ENCODE data around the gene PIP5K1B.

The PIP5K1B gene

DNA sequence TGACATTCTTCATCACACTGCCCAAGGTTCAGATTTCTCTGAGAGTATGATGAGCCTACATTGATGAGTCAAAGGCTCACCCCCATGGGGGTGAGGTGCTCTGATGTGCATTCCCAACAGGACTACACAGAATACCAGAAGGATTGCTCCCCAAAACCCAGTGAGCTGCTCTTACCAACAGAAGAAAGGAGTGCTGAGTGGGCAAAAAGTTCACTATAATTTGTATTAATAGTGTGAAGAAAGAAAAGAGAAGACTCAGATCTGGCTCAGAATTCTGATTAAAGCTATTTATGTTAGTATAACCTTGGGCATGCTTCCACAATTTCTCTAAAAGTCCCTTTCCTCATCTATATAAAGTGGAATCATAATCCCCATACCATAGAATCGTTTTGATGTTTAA lies 262.8 kb downstream of the PIP5K1B start:
- H3K18ac ChIP-seq (ENCODE audit: low read length), result no peak overlapping the region
- no peak overlapping the region for H3K9ac ChIP-seq (ENCODE audit: low read depth, low read length, poor library complexity)

GRCh38 chr9:68969538-68969937 lies 264.5 kb downstream of the PIP5K1B start:
- H3K27ac ChIP-seq (replicated peaks; ENCODE audit: low read length), result no peak overlapping the region
- H4K91ac ChIP-seq (ENCODE audit: low read depth, low read length, poor library complexity), result no peak overlapping the region
- no CpG with 5 or more reads among the region's 4 CpGs for WGBS, 2 donors (ENCODE audit: extremely low coverage in 2 of 2, insufficient read length in 2 of 2, insufficient replicate concordance in 1 of 2)

More for the DNA sequence above, 262.8 kb downstream of the PIP5K1B start:
- no peak overlapping the region for H3K27ac ChIP-seq (replicated peaks; ENCODE audit: low read length)
- H3K36me3 ChIP-seq (replicated peaks in 1 of 2; ENCODE audit: control insufficient read depth in 2 of 2, insufficient read depth in 2 of 2, low read length in 2 of 2), result peaks cover 0 to 72% of the 10 kb centered on the region in 2 donors
- no peak overlapping the region for H2AFZ ChIP-seq (ENCODE audit: low read length)
- H2BK5ac ChIP-seq (ENCODE audit: low read length), result no peak overlapping the region
- no peaks in the 10 kb centered on the region for H3K4me1 ChIP-seq (ENCODE audit: control insufficient read depth in 2 of 2, insufficient read depth in 1 of 2, low read depth in 1 of 2, low read length in 2 of 2)
- DNase-seq (ENCODE audit: low spot score), result no peak
- no peak overlapping the region for H2BK15ac ChIP-seq (ENCODE audit: low read length)
- no peak overlapping the region for H3K4me2 ChIP-seq (ENCODE audit: insufficient read depth, low read length, poor library complexity, severe bottlenecking)
- no peak overlapping the region for H3K4me3 ChIP-seq (ENCODE audit: low read length in 2 of 2)
- no peak overlapping the region for H3K4ac ChIP-seq (ENCODE audit: low read length)
- no CpG with 5 or more reads among the region's 1 CpG for WGBS, 2 donors (ENCODE audit: extremely low coverage in 2 of 2, insufficient read length in 2 of 2, insufficient replicate concordance in 1 of 2)
- H3K9me3 ChIP-seq (replicated peaks in 1 of 2; ENCODE audit: control insufficient read depth in 2 of 2, insufficient read depth in 1 of 2, low read depth in 1 of 2, low read length in 2 of 2), result peaks cover 0 to 5% of the 10 kb centered on the region in 2 donors
- no peak overlapping the region for H4K91ac ChIP-seq (ENCODE audit: low read depth, low read length, poor library complexity)
- H3K23ac ChIP-seq (ENCODE audit: low read depth, low read length, poor library complexity), result no peak overlapping the region
- H3K27me3 ChIP-seq (ENCODE audit: control insufficient read depth in 3 of 3, insufficient read depth in 3 of 3, low read depth in 1 of 3, low read length in 3 of 3), result no peaks in the 10 kb centered on the region
- no peak overlapping the region for H4K8ac ChIP-seq (ENCODE audit: low read depth, low read length)
- no peaks in the 10 kb centered on the region for H3K79me1 ChIP-seq (ENCODE audit: low read depth, low read length)
- no peak overlapping the region for H2BK120ac ChIP-seq (ENCODE audit: low read depth, low read length)
- H2BK12ac ChIP-seq (ENCODE audit: low read length), result no peak overlapping the region
- no peak overlapping the region for H3K14ac ChIP-seq (ENCODE audit: low read length)
- H2AK5ac ChIP-seq (ENCODE audit: low read depth, low read length), result no peak overlapping the region

GRCh38 chr9:68970151-68970550 lies 265.1 kb downstream of the PIP5K1B start:
- Histone ChIP-seq H3K27me3 (ENCODE audit: control insufficient read depth in 3 of 3, insufficient read depth in 3 of 3, low read depth in 1 of 3, low read length in 3 of 3) (no peaks in the 10 kb centered on the region), H2AK5ac (ENCODE audit: low read depth, low read length) (no peak overlapping the region), H3K9me3 (replicated peaks in 1 of 2; ENCODE audit: control insufficient read depth in 2 of 2, insufficient read depth in 1 of 2, low read depth in 1 of 2, low read length in 2 of 2) (peaks cover 0 to 5% of the 10 kb centered on the region in 2 donors), H3K14ac (ENCODE audit: low read length) (no peak overlapping the region), H2BK12ac (ENCODE audit: low read length) (no peak overlapping the region), H2AFZ (ENCODE audit: low read length) (no peak overlapping the region), H3K79me1 (ENCODE audit: low read depth, low read length) (no peaks in the 10 kb centered on the region), H3K23ac (ENCODE audit: low read depth, low read length, poor library complexity) (no peak overlapping the region), H3K9ac (ENCODE audit: low read depth, low read length, poor library complexity) (no peak overlapping the region), H2BK15ac (ENCODE audit: low read length) (no peak overlapping the region), H3K4ac (ENCODE audit: low read length) (no peak overlapping the region), H4K91ac (ENCODE audit: low read depth, low read length, poor library complexity) (no peak overlapping the region), H3K27ac (replicated peaks; ENCODE audit: low read length) (no peak overlapping the region), H4K8ac (ENCODE audit: low read depth, low read length) (no peak overlapping the region), H2BK120ac (ENCODE audit: low read depth, low read length) (no peak overlapping the region), H2BK5ac (ENCODE audit: low read length) (no peak overlapping the region), H3K4me1 (ENCODE audit: control insufficient read depth in 2 of 2, insufficient read depth in 1 of 2, low read depth in 1 of 2, low read length in 2 of 2) (no peaks in the 10 kb centered on the region), H3K4me2 (ENCODE audit: insufficient read depth, low read length, poor library complexity, severe bottlenecking) (no peak overlapping the region), H3K36me3 (replicated peaks in 1 of 2; ENCODE audit: control insufficient read depth in 2 of 2, insufficient read depth in 2 of 2, low read length in 2 of 2) (peaks cover 0 to 58% of the 10 kb centered on the region in 2 donors), H3K4me3 (ENCODE audit: low read length in 2 of 2) (no peak overlapping the region), H3K18ac (ENCODE audit: low read length) (no peak overlapping the region)
- no CpG with 5 or more reads among the region's 2 CpGs for WGBS, 2 donors (ENCODE audit: extremely low coverage in 2 of 2, insufficient read length in 2 of 2, insufficient replicate concordance in 1 of 2)
- no peak for DNase-seq (ENCODE audit: low spot score)

More at GRCh38 chr9:68969538-68969937, 264.5 kb downstream of the PIP5K1B start:
- no peak overlapping the region for H2BK12ac ChIP-seq (ENCODE audit: low read length)
- H3K23ac ChIP-seq (ENCODE audit: low read depth, low read length, poor library complexity), result no peak overlapping the region
- no peak overlapping the region for H3K14ac ChIP-seq (ENCODE audit: low read length)
- H2BK5ac ChIP-seq (ENCODE audit: low read length), result no peak overlapping the region
- H3K27me3 ChIP-seq (ENCODE audit: control insufficient read depth in 3 of 3, insufficient read depth in 3 of 3, low read depth in 1 of 3, low read length in 3 of 3), result no peaks in the 10 kb centered on the region
- H3K4me2 ChIP-seq (ENCODE audit: insufficient read depth, low read length, poor library complexity, severe bottlenecking), result no peak overlapping the region
- H4K8ac ChIP-seq (ENCODE audit: low read depth, low read length), result no peak overlapping the region
- no peak overlapping the region for H3K9ac ChIP-seq (ENCODE audit: low read depth, low read length, poor library complexity)
- H3K4ac ChIP-seq (ENCODE audit: low read length), result no peak overlapping the region
- no peak overlapping the region for H2BK120ac ChIP-seq (ENCODE audit: low read depth, low read length)
- H3K79me1 ChIP-seq (ENCODE audit: low read depth, low read length), result no peaks in the 10 kb centered on the region
- H3K4me1 ChIP-seq (ENCODE audit: control insufficient read depth in 2 of 2, insufficient read depth in 1 of 2, low read depth in 1 of 2, low read length in 2 of 2), result no peaks in the 10 kb centered on the region
- no peak overlapping the region for H2AFZ ChIP-seq (ENCODE audit: low read length)
- H3K4me3 ChIP-seq (ENCODE audit: low read length in 2 of 2), result no peak overlapping the region
- H3K36me3 ChIP-seq (replicated peaks in 1 of 2; ENCODE audit: control insufficient read depth in 2 of 2, insufficient read depth in 2 of 2, low read length in 2 of 2), result peaks cover 0 to 64% of the 10 kb centered on the region in 2 donors
- peaks cover 0 to 5% of the 10 kb centered on the region in 2 donors for H3K9me3 ChIP-seq (replicated peaks in 1 of 2; ENCODE audit: control insufficient read depth in 2 of 2, insufficient read depth in 1 of 2, low read depth in 1 of 2, low read length in 2 of 2)
- no peak for DNase-seq (ENCODE audit: low spot score)
- no peak overlapping the region for H3K18ac ChIP-seq (ENCODE audit: low read length)
- H2BK15ac ChIP-seq (ENCODE audit: low read length), result no peak overlapping the region
- no peak overlapping the region for H2AK5ac ChIP-seq (ENCODE audit: low read depth, low read length)

DNA sequence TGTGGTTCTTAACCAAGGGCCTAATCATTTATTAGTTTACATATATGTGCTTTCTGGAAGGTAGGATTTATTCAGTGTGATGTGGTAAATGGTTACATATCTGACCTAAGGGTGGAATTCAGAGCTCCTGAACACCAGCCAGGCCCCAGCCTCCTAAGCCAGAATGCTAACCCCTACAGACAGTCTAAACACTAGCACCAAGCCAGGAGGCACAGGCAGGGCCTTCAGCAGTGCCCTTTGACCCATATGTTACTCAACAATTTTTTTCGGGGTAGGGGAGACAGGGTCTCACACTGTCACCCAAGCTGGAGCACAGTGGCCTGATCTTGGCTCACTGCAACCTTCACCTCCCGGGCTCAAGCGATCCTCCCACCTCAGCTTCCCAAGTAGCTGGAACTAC lies 268.6 kb downstream of the PIP5K1B start:
- Histone ChIP-seq H3K14ac (ENCODE audit: low read length) (no peak overlapping the region), H3K36me3 (replicated peaks in 1 of 2; ENCODE audit: control insufficient read depth in 2 of 2, insufficient read depth in 2 of 2, low read length in 2 of 2) (peaks cover 0 to 44% of the 10 kb centered on the region in 2 donors), H2BK120ac (ENCODE audit: low read depth, low read length) (no peak overlapping the region), H3K79me1 (ENCODE audit: low read depth, low read length) (no peaks in the 10 kb centered on the region), H3K27me3 (ENCODE audit: control insufficient read depth in 3 of 3, insufficient read depth in 3 of 3, low read depth in 1 of 3, low read length in 3 of 3) (no peaks in the 10 kb centered on the region), H2BK12ac (ENCODE audit: low read length) (no peak overlapping the region), H3K18ac (ENCODE audit: low read length) (no peak overlapping the region), H2BK15ac (ENCODE audit: low read length) (no peak overlapping the region), H2BK5ac (ENCODE audit: low read length) (no peak overlapping the region), H2AK5ac (ENCODE audit: low read depth, low read length) (no peak overlapping the region), H3K4me2 (ENCODE audit: insufficient read depth, low read length, poor library complexity, severe bottlenecking) (no peak overlapping the region), H4K8ac (ENCODE audit: low read depth, low read length) (no peak overlapping the region), H3K4me3 (ENCODE audit: low read length in 2 of 2) (no peak overlapping the region), H4K91ac (ENCODE audit: low read depth, low read length, poor library complexity) (no peak overlapping the region), H3K27ac (replicated peaks; ENCODE audit: low read length) (no peak overlapping the region), H2AFZ (ENCODE audit: low read length) (no peak overlapping the region), H3K23ac (ENCODE audit: low read depth, low read length, poor library complexity) (no peak overlapping the region), H3K4me1 (ENCODE audit: control insufficient read depth in 2 of 2, insufficient read depth in 1 of 2, low read depth in 1 of 2, low read length in 2 of 2) (no peaks in the 10 kb centered on the region), H3K4ac (ENCODE audit: low read length) (no peak overlapping the region), H3K9me3 (replicated peaks in 1 of 2; ENCODE audit: control insufficient read depth in 2 of 2, insufficient read depth in 1 of 2, low read depth in 1 of 2, low read length in 2 of 2) (peaks cover 0 to 19% of the 10 kb centered on the region in 2 donors), H3K9ac (ENCODE audit: low read depth, low read length, poor library complexity) (no peak overlapping the region)
- no peak for DNase-seq (ENCODE audit: low spot score)
- WGBS, 2 donors (ENCODE audit: extremely low coverage in 2 of 2, insufficient read length in 2 of 2, insufficient replicate concordance in 1 of 2), result no CpG with 5 or more reads among the region's 3 CpGs
